Erythroblast (primary cell): ENCODE data around the gene OR4D2.

ENCODE experiments used
- GATA1 ChIP-seq: IDR thresholded peaks from 2 replicates; pipeline ENCODE4 v1.6.1; 2011; ENCODE audit warnings: low read depth, mild to moderate bottlenecking, control low read depth, low read length, moderate library complexity
- POLR2A ChIP-seq: IDR thresholded peaks from 2 replicates; pipeline ENCODE4 v1.6.1; 2011; ENCODE audit warnings: mild to moderate bottlenecking, low read length

DNA sequence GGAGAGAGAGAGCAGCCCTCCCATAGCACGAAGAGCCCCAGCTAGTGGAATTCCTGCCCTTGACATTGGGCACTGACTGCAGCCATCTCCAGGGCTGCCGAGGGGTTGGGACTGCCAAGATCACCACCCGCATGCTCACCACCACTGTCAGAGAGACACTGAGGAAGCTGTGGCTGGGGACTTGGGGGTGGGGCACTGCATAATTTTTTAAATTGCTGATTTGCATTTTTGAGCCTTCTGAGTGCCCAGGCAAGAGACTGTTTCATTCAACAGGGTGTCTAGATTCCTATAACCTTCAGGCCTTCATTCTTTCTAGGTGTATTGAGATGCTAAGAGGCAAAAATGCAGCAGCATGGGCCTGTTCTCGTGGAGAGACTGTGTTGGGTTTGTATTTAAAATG is 16.7 kb downstream of the OR4D2 start:
- TF ChIP-seq GATA1 (no peak), POLR2A (no peak)
